Hepatocyte (in vitro differentiated cells): ENCODE results near the gene POU6F2. TPM values are rescaled to one million over a fixed set of nuclear protein-coding genes. Genes with fewer than 3 reads are reported as not detected.

Experiments
- DNase-seq: peaks from one replicate; pipeline ENCODE4 v3.0.0-alpha.2; 2016; ENCODE audit warnings: low spot score
- H2AFZ ChIP-seq: fragments of 200-600 bp; sonication (generic); 2 replicates; pipeline ENCODE4 v1.6.0; 2016; ENCODE audit warnings: antibody characterized with exemption, mild to moderate bottlenecking
- H3K27ac ChIP-seq: fragments of 200-600 bp; sonication (generic); 2 replicates; pipeline ENCODE4 v1.5.1; 2016; ENCODE audit warnings: mild to moderate bottlenecking
- H3K27me3 ChIP-seq: fragments of 200-600 bp; sonication (generic); 2 replicates; pipeline ENCODE4 v1.6.1; 2016
- H3K36me3 ChIP-seq: fragments of 200-600 bp; sonication (generic); replicated peaks from 2 replicates; pipeline ENCODE4 v1.5.1; 2016; ENCODE audit warnings: low read depth; ENCODE audit not compliant: insufficient read depth
- H3K4me1 ChIP-seq: fragments of 200-600 bp; sonication (generic); 2 replicates; pipeline ENCODE4 v1.5.1; 2016; ENCODE audit warnings: mild to moderate bottlenecking, moderate library complexity; ENCODE audit not compliant: insufficient read depth
- H3K4me2 ChIP-seq: fragments of 200-600 bp; sonication (generic); 2 replicates; pipeline ENCODE4 v1.6.0; 2016
- H3K4me3 ChIP-seq: fragments of 200-600 bp; sonication (generic); 2 replicates; pipeline ENCODE4 v1.5.1; 2016; ENCODE audit warnings: mild to moderate bottlenecking
- H3K79me2 ChIP-seq: fragments of 200-600 bp; sonication (generic); 2 replicates; pipeline ENCODE4 v1.6.0; 2017; ENCODE audit warnings: mild to moderate bottlenecking
- H3K9me2 ChIP-seq: fragments of 200-600 bp; sonication (generic); replicated peaks from 2 replicates; pipeline ENCODE4 v1.6.0; 2017; ENCODE audit warnings: mild to moderate bottlenecking; ENCODE audit not compliant: insufficient read depth
- H3K9me3 ChIP-seq: fragments of 200-600 bp; sonication (generic); 2 replicates; pipeline ENCODE4 v1.5.1; 2016; ENCODE audit warnings: low read depth, mild to moderate bottlenecking
- H4K20me1 ChIP-seq: fragments of 200-600 bp; sonication (generic); 2 replicates; pipeline ENCODE4 v1.6.0; 2016; ENCODE audit warnings: mild to moderate bottlenecking; ENCODE audit not compliant: insufficient read depth, poor library complexity, severe bottlenecking
- CTCF ChIP-seq: fragments of 200-600 bp; sonication (generic); IDR thresholded peaks from 2 replicates; pipeline ENCODE4 v1.5.1; 2016; ENCODE audit warnings: antibody characterized with exemption, mild to moderate bottlenecking; ENCODE audit not compliant: poor library complexity
- EZH2 ChIP-seq: fragments of 200-600 bp; sonication (generic); IDR thresholded peaks from 2 replicates; pipeline ENCODE4 v1.6.1; 2016; ENCODE audit warnings: antibody characterized with exemption, mild to moderate bottlenecking, borderline replicate concordance
- EZH2phosphoT487 ChIP-seq: fragments of 200-600 bp; sonication (generic); IDR thresholded peaks from one replicate; pipeline ENCODE4 v1.6.1; 2018; ENCODE audit warnings: antibody characterized with exemption, mild to moderate bottlenecking, low read depth, moderate library complexity; ENCODE audit not compliant: unreplicated experiment, severe bottlenecking
- WGBS: methylation state at CpG from one replicate; pipeline ENCODE4 v1.1.6; 2016; ENCODE audit warnings: low lambda C conversion rate; ENCODE audit errors: missing lambda C conversion rate; 5-methylcytosine and 5-hydroxymethylcytosine counted together
- polyA plus RNA-seq: library from polyadenylated mRNA; unstranded; fragments of >200 nt; fragmentation: Nextera tagmentation; extraction: Ambion mirVana; gene quantifications from 2 replicates; pipeline ENCODE4 v1.2.1, GENCODE V29; 2016
- total RNA-seq: library from RNA; depleted of rRNA; stranded (reverse); fragments of >200 nt; gene quantifications from 2 replicates; pipeline ENCODE4 v1.2.3, GENCODE V29; 2014

POU6F2 gene
- total and polyA plus RNA-seq, 2 experiments from 2014 or later, result 0.67 to 1.4 TPM

- no peaks in the 10 kb centered on the region for H4K20me1 ChIP-seq
- TF ChIP-seq EZH2phosphoT487, result no peak
- TF ChIP-seq EZH2, result no peak
- no peak for TF ChIP-seq CTCF
- no peak overlapping the region for H3K4me2 ChIP-seq
- no peak overlapping the region for H3K4me3 ChIP-seq
- no peaks in the 10 kb centered on the region for H3K79me2 ChIP-seq
- no peaks in the 10 kb centered on the region for H3K36me3 ChIP-seq
- no peak overlapping the region for H3K27ac ChIP-seq
- H3K9me2 ChIP-seq, result no peaks in the 10 kb centered on the region
- no peak overlapping the region for H2AFZ ChIP-seq
- H3K4me1 ChIP-seq, result no peaks in the 10 kb centered on the region
- WGBS, result 17% methylated on average over 4 of the region's 4 CpGs
- H3K9me3 ChIP-seq, result no peaks in the 10 kb centered on the region
- no peaks in the 10 kb centered on the region for H3K27me3 ChIP-seq
- DNase-seq, result no peak
Measured at GRCh38 chr7:39252916-39253315, 275.2 kb downstream of the POU6F2 start.

- no peak overlapping the region for H3K4me3 ChIP-seq
- no peaks in the 10 kb centered on the region for H3K79me2 ChIP-seq
- H3K4me2 ChIP-seq, result no peak overlapping the region
- no peaks in the 10 kb centered on the region for H3K9me2 ChIP-seq
- H3K27ac ChIP-seq, result no peak overlapping the region
- H2AFZ ChIP-seq, result no peak overlapping the region
- H3K36me3 ChIP-seq, result no peaks in the 10 kb centered on the region
- WGBS, result 86% methylated on average over 11 of the region's 11 CpGs
- no peak for DNase-seq
- H4K20me1 ChIP-seq, result no peaks in the 10 kb centered on the region
- no peaks in the 10 kb centered on the region for H3K27me3 ChIP-seq
- H3K4me1 ChIP-seq, result no peaks in the 10 kb centered on the region
- TF ChIP-seq EZH2phosphoT487 (no peak), CTCF (no peak), EZH2 (no peak)
- H3K9me3 ChIP-seq, result no peaks in the 10 kb centered on the region
Measured at GRCh38 chr7:39259391-39260003, 281.8 kb downstream of the POU6F2 start.

GRCh38 chr7:39260279-39260844, 282.7 kb downstream of the POU6F2 start:
- 88% methylated on average over 2 of the region's 2 CpGs for WGBS
- Histone ChIP-seq H3K4me2 (no peak overlapping the region), H3K9me3 (no peaks in the 10 kb centered on the region), H3K36me3 (no peaks in the 10 kb centered on the region), H3K4me3 (no peak overlapping the region), H3K9me2 (no peaks in the 10 kb centered on the region), H3K79me2 (no peaks in the 10 kb centered on the region), H3K27ac (no peak overlapping the region), H3K4me1 (no peaks in the 10 kb centered on the region), H4K20me1 (no peaks in the 10 kb centered on the region), H2AFZ (no peak overlapping the region), H3K27me3 (no peaks in the 10 kb centered on the region)
- DNase-seq, result no peak
- TF ChIP-seq CTCF, result no peak
- no peak for TF ChIP-seq EZH2phosphoT487
- no peak for TF ChIP-seq EZH2

- no peak overlapping the region for H2AFZ ChIP-seq
- no peaks in the 10 kb centered on the region for H4K20me1 ChIP-seq
- H3K4me3 ChIP-seq, result no peak overlapping the region
- no peaks in the 10 kb centered on the region for H3K9me3 ChIP-seq
- H3K27me3 ChIP-seq, result no peaks in the 10 kb centered on the region
- WGBS, result 84% methylated on average over 2 of the region's 2 CpGs
- no peak overlapping the region for H3K27ac ChIP-seq
- H3K4me2 ChIP-seq, result no peak overlapping the region
- H3K79me2 ChIP-seq, result no peaks in the 10 kb centered on the region
- no peak for DNase-seq
- no peaks in the 10 kb centered on the region for H3K36me3 ChIP-seq
- TF ChIP-seq EZH2 (no peak), EZH2phosphoT487 (no peak), CTCF (no peak)
- H3K9me2 ChIP-seq, result no peaks in the 10 kb centered on the region
- no peaks in the 10 kb centered on the region for H3K4me1 ChIP-seq
Measured at GRCh38 chr7:39261771-39262170, 284.1 kb downstream of the POU6F2 start.
